Stimulated activated naive CD8-positive, alpha-beta T cell treated with anti-CD3 and anti-CD28 coated beads, Interleukin-15, amount 100 ng/mL, for 72 hours (primary cell): Measurements from ENCODE around the gene AVL9.

Source experiments
- ATAC-seq: fragments of 150-1000 bp; cut with Tn5 transposase; 2 replicates; pipeline ENCODE4 v1.10.0; 2021; ENCODE audit warnings: mild to moderate bottlenecking, moderate library complexity
- DNase-seq, 2 donors: peaks; one replicate each; pipeline ENCODE4 v3.0.0; 2021 to 2022
- H3K27ac Mint-ChIP-seq, 2 donors: one replicate each; pipeline ENCODE4 v1.8.0; 2022; ENCODE audit warnings: mild to moderate bottlenecking in 2 of 2, mixed read lengths in 2 of 2, moderate library complexity in 2 of 2
- H3K27me3 Mint-ChIP-seq: one replicate; pipeline ENCODE4 v1.8.0; 2022; ENCODE audit warnings: mixed read lengths
- H3K4me1 Mint-ChIP-seq: one replicate; pipeline ENCODE4 v1.8.0; 2022; ENCODE audit warnings: mild to moderate bottlenecking, mixed read lengths
- H3K4me3 Mint-ChIP-seq, 2 donors: one replicate each; pipeline ENCODE4 v1.8.0; 2022; ENCODE audit warnings: mild to moderate bottlenecking in 2 of 2, mixed read lengths in 2 of 2, moderate library complexity in 1 of 2
- H3K9me3 Mint-ChIP-seq, 2 donors: one replicate each; pipeline ENCODE4 v1.8.0; 2022; ENCODE audit warnings: mixed read lengths in 2 of 2

AVL9 gene

DNA sequence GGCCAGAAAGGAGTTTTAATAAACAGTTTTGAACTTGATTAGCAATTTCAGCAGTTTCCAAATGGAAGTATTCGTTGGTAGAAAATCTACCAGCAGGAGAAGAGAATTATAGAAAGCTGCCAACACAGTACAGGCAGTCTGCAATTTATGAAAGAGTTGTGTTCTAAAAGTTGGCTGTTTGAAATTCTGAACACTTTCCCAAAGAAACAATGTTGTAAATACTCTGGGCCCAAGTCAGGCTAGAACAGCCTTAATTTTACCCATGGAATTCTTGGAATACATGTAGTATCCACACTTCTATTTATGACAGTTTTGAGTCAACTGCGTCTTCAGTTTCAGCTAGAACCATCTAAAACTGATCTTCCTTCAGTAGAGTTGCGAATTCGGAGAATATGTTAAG lies 42.5 kb downstream of the AVL9 start:
- ATAC-seq (no peak), DNase-seq (no peak)
- Mint-ChIP-seq H3K27me3 (no peaks in the 10 kb centered on the region), H3K27ac (no peak overlapping the region), H3K9me3 (no peaks in the 10 kb centered on the region), H3K4me3 (no peak overlapping the region), H3K4me1 (peaks cover 43% of the 10 kb centered on the region)

DNA sequence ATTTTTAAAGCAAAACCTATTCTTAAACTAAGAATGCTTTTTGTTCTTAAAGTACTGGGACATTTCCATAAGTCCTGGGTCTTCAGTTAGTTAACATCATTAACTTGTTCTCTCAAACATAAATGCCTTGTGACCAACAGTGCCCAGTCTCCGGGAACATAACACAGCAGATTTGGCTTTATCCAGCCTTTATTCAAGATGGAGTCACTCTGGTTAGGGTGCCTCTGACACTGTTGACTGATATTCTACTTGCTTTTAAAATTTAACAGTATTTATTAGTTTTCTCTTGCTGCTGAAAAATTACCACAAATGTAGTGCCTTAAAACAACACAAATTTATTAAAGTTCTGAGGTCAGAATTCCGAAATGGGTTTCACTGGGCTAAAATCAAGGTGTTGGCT lies 44.1 kb downstream of the AVL9 start:
- no peaks in the 10 kb centered on the region for H3K27me3 Mint-ChIP-seq
- no peaks in the 10 kb centered on the region for H3K9me3 Mint-ChIP-seq
- no peak overlapping the region for H3K27ac Mint-ChIP-seq
- no peak overlapping the region for H3K4me3 Mint-ChIP-seq
- DNase-seq: no peak
- no peak for ATAC-seq
- H3K4me1 Mint-ChIP-seq: peaks cover 36% of the 10 kb centered on the region

DNA sequence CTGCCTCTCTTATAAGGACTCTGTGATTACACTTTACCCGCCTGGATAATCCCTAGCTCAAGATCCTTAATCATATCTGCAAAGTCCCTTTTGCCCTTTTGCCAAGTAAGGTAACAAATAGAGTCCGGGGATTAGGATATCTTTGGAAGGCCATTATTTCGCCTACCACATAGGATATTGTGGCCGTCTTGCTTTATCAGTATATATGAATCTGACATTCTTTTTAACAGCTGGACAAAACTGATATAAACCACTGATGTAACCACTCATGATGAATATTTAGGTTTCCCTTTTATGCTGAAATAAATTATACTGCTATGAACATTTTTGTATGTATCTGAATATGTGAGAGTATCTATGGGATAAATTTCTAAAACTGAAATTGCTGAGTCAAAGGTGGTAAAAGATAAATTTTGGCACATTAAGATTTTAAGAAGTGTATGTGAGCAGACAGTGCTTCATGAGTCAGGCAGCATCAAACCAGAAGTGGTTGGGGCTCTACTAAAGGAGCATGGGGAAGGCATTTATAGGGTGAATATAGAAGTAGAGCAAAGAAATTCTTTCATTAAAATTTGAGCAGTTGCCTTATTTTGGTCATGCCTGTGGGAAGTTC lies 44.7 kb downstream of the AVL9 start:
- no peaks in the 10 kb centered on the region for H3K27me3 Mint-ChIP-seq
- H3K4me1 Mint-ChIP-seq: peaks cover 35% of the 10 kb centered on the region
- H3K27ac Mint-ChIP-seq: peak overlapping the region in 1 of 2 donors; percentile 35
- no peaks in the 10 kb centered on the region for H3K9me3 Mint-ChIP-seq
- H3K4me3 Mint-ChIP-seq: no peak overlapping the region
- no peak for DNase-seq
- ATAC-seq: peak; percentile 74

DNA sequence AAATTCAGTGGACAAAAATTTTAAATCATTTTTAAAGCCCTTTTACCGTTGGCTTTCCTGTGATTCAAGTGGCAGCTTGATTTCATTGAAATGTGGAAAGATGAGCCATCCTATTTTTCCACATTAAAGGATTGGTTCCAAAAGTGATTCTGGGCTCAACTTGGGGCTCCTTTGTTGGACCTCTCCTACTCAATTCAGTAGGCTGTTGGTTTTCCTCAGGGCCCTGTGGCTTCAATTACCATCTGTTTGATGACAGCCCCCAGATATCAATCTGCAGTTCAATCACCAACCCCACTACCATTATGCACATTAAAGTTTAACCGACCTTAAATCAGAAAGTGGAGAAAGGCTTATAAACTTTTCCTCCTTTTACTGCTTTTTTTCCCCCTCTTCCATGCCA lies 47.3 kb downstream of the AVL9 start:
- Mint-ChIP-seq H3K9me3 (no peaks in the 10 kb centered on the region), H3K4me3 (no peak overlapping the region)

DNA sequence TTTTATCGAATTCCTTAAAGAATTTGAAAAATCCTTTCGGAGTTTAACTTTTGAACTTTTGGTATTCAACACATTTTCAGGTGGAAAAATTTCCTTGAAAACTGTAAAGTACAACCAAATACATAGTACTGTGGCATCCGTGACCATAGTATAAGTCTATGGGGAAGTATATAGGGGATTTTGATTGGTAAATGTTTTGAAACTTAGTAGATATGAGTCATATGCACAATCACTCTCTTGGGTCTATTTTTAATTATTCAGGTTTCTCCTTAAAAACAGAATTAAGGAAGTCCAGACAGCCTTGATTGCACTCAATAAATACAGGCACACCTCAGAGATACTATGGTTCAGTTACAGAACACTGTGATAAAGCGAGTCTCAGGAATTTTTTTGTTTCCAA lies 64.2 kb downstream of the AVL9 start:
- peak overlapping the region in 1 of 2 donors; percentile 25 for H3K27ac Mint-ChIP-seq
- peaks cover 19% of the 10 kb centered on the region for H3K4me1 Mint-ChIP-seq
- H3K4me3 Mint-ChIP-seq: no peak overlapping the region
- H3K9me3 Mint-ChIP-seq: no peaks in the 10 kb centered on the region
- DNase-seq: no peak
- ATAC-seq: no peak
- H3K27me3 Mint-ChIP-seq: no peaks in the 10 kb centered on the region

More for the DNA sequence above, 47.3 kb downstream of the AVL9 start:
- no peak overlapping the region for H3K27ac Mint-ChIP-seq
- peaks cover 16% of the 10 kb centered on the region for H3K4me1 Mint-ChIP-seq
- no peaks in the 10 kb centered on the region for H3K27me3 Mint-ChIP-seq
- no peak for DNase-seq
- no peak for ATAC-seq

DNA sequence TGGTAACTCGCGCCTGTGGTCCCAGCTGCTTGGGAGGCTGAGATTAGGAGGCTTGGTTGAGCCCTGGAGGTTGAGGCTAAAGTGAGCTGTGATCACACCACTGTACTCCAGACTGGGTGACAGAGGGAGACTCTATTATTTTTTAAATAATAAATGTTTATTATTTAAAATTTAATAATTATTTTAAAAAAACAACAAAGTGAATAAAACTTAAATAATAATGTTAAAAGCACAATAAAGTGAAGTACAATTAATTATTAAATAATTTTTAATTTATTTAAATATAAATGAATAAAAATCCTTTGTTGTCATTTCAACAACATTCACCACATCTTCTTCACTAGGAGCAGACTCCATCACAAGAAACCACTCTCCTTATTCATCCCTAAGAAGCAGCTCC lies 64.8 kb downstream of the AVL9 start:
- no peak for ATAC-seq
- peaks cover 19% of the 10 kb centered on the region for H3K4me1 Mint-ChIP-seq
- no peak overlapping the region for H3K27ac Mint-ChIP-seq
- no peak for DNase-seq
- H3K9me3 Mint-ChIP-seq: no peaks in the 10 kb centered on the region
- no peak overlapping the region for H3K4me3 Mint-ChIP-seq
- H3K27me3 Mint-ChIP-seq: no peaks in the 10 kb centered on the region

DNA sequence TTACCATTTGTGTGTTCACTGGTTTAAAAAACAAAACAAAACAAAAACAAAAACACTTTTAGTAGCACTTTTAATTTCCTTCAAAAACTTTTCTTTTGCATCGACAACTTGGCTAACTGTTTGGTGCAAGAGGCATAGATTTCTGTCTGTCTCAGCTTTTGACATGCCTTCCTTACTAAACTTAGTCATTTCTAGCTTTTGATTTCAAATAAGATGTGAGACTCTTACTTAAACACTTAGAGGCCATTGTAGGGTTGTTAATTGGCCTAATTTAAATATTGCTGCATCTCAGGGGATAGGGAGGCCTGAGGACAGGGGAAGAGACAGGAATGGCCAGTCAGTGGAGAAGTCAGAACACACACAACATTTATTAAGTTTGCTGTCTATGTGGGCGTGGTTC lies 66.3 kb downstream of the AVL9 start:
- no peak for ATAC-seq
- Mint-ChIP-seq H3K9me3 (no peaks in the 10 kb centered on the region), H3K27me3 (no peaks in the 10 kb centered on the region), H3K4me3 (no peak overlapping the region), H3K27ac (peak overlapping the region in 1 of 2 donors; percentile 36), H3K4me1 (peaks cover 19% of the 10 kb centered on the region)
- DNase-seq: no peak

DNA sequence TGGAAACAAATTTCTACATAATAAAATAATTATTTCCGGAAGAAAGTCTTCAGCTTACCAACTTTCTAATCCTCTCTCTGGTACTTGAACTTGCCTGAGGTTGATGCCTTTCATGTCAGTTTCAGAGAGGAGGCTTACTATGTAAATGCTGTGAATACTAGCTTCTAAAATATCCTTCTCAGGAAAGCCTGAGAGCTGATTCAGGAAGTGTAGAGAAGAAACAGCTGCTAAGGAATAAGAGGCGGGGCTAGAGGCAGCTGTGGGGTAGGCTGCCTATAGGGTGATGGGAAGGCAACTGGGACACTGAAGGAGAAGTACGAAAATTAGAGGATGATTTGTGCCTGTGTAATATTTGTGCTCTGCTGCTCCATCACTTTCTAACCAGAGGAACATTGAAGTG lies 69.3 kb downstream of the AVL9 start:
- H3K27ac Mint-ChIP-seq: peak overlapping the region in 1 of 2 donors; percentile 79
- no peaks in the 10 kb centered on the region for H3K27me3 Mint-ChIP-seq
- H3K9me3 Mint-ChIP-seq: no peaks in the 10 kb centered on the region
- H3K4me1 Mint-ChIP-seq: peaks cover 10% of the 10 kb centered on the region
- no peak for DNase-seq
- H3K4me3 Mint-ChIP-seq: no peak overlapping the region
- no peak for ATAC-seq

DNA sequence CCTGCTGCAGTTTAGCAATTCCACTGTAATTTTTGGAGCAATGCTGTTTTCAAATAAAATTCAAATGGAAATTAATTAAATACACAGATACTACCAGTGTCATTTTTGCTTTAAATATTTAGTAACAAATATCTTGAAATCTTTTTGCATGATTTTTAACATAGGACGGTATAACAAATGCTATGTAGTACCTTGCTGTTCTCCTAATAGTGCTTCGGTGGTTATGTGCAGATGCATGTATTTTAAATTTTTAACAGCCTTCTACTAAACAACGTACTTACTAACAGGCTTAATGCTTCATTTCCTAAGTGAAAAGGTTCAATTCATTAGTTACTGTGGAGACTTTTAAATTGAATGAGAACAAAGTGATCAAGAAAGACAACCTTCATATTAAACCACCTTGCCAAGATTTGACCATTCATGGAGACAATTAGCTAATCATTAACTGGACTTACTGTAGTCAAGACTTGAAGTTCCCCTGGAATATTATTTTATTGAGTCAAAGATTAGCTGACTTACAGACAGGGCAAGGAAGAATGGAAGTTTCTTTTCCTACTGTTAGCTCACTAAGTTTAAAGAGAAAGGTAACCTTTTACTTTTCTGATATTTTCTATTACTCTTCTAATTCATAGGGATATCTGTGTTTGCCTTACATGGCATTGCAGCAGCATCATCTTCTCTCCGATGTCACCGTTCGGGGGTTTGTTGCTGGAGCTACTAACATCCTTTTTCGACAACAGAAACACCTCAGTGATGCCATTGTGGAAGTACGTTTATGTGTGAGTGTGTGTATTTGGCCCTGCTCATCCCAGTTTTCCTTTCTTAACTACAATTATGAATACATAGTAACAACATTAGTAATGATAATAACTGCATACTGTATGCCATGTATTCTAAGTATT lies 74.3 kb downstream of the AVL9 start:
- no peaks in the 10 kb centered on the region for H3K27me3 Mint-ChIP-seq
- no peaks in the 10 kb centered on the region for H3K9me3 Mint-ChIP-seq
- H3K27ac Mint-ChIP-seq: peak overlapping the region; percentile 19 to 40
- H3K4me3 Mint-ChIP-seq: no peak overlapping the region
- DNase-seq (no peak), ATAC-seq (no peak)
- H3K4me1 Mint-ChIP-seq: no peaks in the 10 kb centered on the region

DNA sequence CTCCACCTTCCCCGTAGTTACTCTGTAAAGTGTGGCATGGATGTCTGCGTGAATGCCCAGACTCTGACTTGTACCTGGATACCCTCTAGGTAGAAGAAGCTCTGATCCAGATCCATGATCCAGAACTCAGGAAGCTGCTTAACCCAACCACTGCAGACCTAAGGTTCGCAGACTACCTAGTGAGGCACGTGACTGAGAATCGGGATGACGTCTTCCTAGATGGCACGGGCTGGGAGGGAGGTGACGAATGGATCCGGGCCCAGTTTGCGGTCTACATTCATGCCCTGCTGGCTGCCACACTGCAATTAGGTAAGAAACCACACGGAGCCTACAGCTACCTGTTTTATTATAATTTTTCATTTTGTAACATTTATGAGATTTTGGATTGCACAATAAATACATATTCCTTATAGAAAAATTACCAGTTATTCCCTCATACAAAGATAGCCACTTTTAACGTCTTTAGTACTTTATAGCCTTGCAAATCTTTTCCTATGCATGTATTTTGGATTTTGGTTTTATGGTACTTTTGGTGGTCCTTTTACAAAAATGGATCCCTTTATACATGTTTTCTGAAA lies 77.9 kb downstream of the AVL9 start:
- Mint-ChIP-seq H3K27me3 (no peaks in the 10 kb centered on the region), H3K9me3 (no peaks in the 10 kb centered on the region), H3K27ac (no peak overlapping the region), H3K4me1 (no peaks in the 10 kb centered on the region), H3K4me3 (no peak overlapping the region)
- DNase-seq (no peak), ATAC-seq (no peak)

DNA sequence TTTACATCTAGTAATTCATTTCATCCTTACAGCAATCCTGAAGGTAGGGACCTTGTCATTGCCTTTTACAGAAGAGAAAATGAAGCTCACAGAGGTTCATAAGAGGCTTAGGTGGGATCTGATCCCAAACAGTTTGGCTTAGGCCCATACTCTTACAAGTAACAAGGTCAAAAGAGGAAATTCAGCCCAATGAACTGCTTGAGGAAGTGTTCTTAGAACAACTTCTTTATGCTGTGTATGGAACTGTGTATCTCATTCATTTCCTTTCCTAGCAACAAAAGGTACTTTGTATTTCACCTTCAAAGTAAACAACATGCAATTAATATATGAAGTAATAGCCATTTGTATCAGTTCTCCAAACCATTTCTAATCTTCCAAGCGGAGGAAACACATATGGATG lies 79.3 kb downstream of the AVL9 start:
- Mint-ChIP-seq H3K4me3 (no peak overlapping the region), H3K9me3 (no peaks in the 10 kb centered on the region), H3K4me1 (no peaks in the 10 kb centered on the region), H3K27ac (no peak overlapping the region), H3K27me3 (no peaks in the 10 kb centered on the region)
- DNase-seq: no peak
- no peak for ATAC-seq

DNA sequence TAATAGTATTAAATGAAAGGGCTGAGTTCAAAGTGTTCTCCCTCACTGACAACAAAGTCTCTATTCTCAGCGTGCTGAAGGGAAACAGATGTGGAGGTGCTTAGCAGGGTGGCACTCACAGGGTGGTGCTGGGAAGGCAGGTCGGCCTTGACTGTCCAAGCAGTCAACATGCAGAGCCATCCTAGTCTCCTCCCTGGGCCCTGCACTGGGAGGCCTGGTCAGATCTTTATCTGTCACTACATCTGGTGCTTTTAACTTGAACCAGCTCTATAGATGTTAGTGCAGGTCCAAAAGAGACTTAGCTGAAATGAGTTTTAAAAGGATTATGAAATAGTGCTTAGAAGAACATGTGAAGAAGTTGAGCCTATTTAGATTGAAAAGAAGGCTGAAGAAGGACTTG lies 82.1 kb downstream of the AVL9 start:
- no peaks in the 10 kb centered on the region for H3K27me3 Mint-ChIP-seq

DNA sequence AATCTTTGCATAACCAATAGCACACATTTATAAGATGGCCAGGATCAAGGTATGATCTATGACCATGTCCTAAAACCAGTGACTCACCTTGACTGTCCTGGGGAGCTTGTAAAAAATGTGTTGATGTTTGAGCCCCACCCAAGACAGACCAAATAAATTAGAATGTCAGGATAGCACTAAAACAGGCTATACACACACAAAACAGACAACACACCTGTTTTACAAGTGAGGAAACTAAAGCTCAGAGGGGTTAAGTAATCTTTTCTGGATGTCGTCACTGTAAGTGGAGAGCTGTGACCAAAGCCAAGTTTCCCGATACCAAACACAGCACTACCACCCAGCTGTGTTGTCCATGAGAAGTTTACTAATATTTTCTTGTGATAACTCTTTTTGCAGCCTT lies 84.5 kb downstream of the AVL9 start:
- no peak overlapping the region for H3K4me3 Mint-ChIP-seq
- ATAC-seq: no peak

More for the DNA sequence above, 82.1 kb downstream of the AVL9 start:
- DNase-seq (no peak), ATAC-seq (no peak)
- Mint-ChIP-seq H3K4me3 (no peak overlapping the region), H3K27ac (peak overlapping the region in 1 of 2 donors; percentile 27), H3K9me3 (no peaks in the 10 kb centered on the region), H3K4me1 (no peaks in the 10 kb centered on the region)

DNA sequence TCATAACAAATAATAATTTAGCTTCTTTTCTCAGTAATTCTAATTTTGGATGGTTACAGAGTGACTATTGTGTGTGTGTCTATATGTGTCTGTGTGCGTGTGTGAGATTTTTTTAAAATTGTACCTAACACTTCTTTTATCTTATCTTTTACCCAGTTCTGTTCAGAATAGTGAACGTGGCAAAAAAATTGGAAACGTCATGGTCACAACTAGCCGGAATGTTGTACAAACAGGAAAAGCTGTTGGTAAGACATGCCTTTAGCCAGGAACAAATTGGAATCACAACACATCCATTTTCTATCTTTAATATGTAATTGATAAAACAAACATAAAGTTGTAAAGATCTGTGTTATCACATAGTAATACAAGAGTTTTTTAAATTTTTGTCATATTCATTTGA lies 85.4 kb downstream of the AVL9 start:
- no peaks in the 10 kb centered on the region for H3K9me3 Mint-ChIP-seq
- no peak overlapping the region for H3K27ac Mint-ChIP-seq
- H3K4me3 Mint-ChIP-seq: no peak overlapping the region
- ATAC-seq (no peak), DNase-seq (no peak)
- no peaks in the 10 kb centered on the region for H3K27me3 Mint-ChIP-seq
- H3K4me1 Mint-ChIP-seq: peaks cover 4% of the 10 kb centered on the region

More for the DNA sequence above, 84.5 kb downstream of the AVL9 start:
- Mint-ChIP-seq H3K27ac (peak overlapping the region in 1 of 2 donors; percentile 71), H3K27me3 (no peaks in the 10 kb centered on the region), H3K4me1 (peaks cover 4% of the 10 kb centered on the region), H3K9me3 (no peaks in the 10 kb centered on the region)
- no peak for DNase-seq

DNA sequence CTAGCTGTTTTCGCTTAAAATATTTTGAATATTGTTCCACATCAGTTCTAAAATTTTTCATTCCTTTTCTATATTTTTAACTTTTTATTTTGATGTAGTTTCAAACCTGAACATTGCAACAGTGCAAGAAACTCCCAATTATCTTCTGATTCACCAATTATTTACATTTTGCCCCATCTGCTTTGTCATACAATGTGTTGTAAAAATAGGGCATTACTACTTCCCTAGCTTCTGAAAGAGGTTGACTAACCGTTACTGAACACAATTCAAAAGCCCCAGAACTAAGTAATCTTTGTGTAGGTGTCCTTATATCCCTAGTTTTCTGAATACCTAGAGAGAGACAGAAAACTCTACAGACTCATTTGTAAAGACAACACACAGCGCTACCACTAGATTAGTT lies 86.7 kb downstream of the AVL9 start:
- Mint-ChIP-seq H3K27ac (peak overlapping the region in 1 of 2 donors; percentile 77), H3K9me3 (no peaks in the 10 kb centered on the region), H3K4me1 (peaks cover 9% of the 10 kb centered on the region), H3K4me3 (no peak overlapping the region), H3K27me3 (no peaks in the 10 kb centered on the region)
- DNase-seq (no peak), ATAC-seq (no peak)

DNA sequence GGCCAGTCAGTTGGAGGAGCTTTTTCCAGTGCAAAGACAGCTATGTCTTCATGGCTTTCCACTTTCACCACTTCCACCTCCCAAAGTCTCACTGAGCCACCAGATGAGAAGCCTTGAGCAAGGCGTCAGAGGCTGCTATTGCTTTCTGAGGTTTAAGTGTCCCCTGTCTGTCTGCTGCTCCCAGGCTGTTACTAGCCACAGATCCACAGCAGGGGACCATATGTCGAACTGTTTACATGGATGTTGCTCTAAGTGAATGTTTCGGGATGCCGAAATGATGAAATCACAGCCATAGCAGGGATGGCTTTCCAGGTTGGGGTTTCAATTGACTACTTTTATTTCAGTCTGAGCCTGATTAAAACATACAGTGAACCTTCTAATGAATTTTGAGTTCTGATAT lies 88.5 kb downstream of the AVL9 start:
- Mint-ChIP-seq H3K27ac (no peak overlapping the region), H3K27me3 (no peaks in the 10 kb centered on the region), H3K4me3 (no peak overlapping the region), H3K4me1 (peaks cover 26% of the 10 kb centered on the region), H3K9me3 (no peaks in the 10 kb centered on the region)
- DNase-seq (no peak), ATAC-seq (no peak)
